Transverse colon (tissue), 3 donors: ENCODE results near the gene OGT.

Experiments
- POLR2A ChIP-seq: fragments of 450-650 bp; IDR thresholded peaks from one replicate; pipeline ENCODE4 v1.6.1; 2016; ENCODE audit warnings: antibody characterized with exemption, mild to moderate bottlenecking, moderate library complexity
- TF ChIP-seq, protein P1 (sequence below), 5 experiments: fragments of 200-600 bp in 3 of 5; fragments of 450-650 bp in 2 of 5; sonication (generic) in 3 of 5; IDR thresholded peaks; 1 replicate in 2 of 5; 2 replicates in 3 of 5; pipeline ENCODE4 v1.5.1; 2016 to 2017; ENCODE audit warnings: antibody characterized with exemption in 5 of 5, inconsistent platforms in 3 of 5, mild to moderate bottlenecking in 2 of 5, moderate library complexity in 1 of 5

- TF ChIP-seq, protein P1, sequence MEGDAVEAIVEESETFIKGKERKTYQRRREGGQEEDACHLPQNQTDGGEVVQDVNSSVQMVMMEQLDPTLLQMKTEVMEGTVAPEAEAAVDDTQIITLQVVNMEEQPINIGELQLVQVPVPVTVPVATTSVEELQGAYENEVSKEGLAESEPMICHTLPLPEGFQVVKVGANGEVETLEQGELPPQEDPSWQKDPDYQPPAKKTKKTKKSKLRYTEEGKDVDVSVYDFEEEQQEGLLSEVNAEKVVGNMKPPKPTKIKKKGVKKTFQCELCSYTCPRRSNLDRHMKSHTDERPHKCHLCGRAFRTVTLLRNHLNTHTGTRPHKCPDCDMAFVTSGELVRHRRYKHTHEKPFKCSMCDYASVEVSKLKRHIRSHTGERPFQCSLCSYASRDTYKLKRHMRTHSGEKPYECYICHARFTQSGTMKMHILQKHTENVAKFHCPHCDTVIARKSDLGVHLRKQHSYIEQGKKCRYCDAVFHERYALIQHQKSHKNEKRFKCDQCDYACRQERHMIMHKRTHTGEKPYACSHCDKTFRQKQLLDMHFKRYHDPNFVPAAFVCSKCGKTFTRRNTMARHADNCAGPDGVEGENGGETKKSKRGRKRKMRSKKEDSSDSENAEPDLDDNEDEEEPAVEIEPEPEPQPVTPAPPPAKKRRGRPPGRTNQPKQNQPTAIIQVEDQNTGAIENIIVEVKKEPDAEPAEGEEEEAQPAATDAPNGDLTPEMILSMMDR (IDR thresholded peaks at IDR 0.05): no peak
- no peak for TF ChIP-seq POLR2A
These were observed 31.0 kb downstream of the OGT start for GRCh38 chrX:71563921-71564320.
